ENCODE results near the gene ITPA.
A peak's percentile ranks its signal among the peaks of the same experiment; 100 is the strongest.
"Not testable (repeated sequence)": the region's sequence is repeated elsewhere in the genome, so short reads cannot be mapped to it uniquely, and the experiment has no call there.

ITPA gene

GRCh38 chr20:3173610-3174441 lies 35.5 kb upstream of the ITPA start:
- DNase-seq (ENCODE audit: low spot score): peak; percentile 99

GRCh38 chr20:3174442-3175261 lies 34.6 kb upstream of the ITPA start:
- no peak for DNase-seq (ENCODE audit: low spot score)

GRCh38 chr20:3175270-3175669 lies 34.0 kb upstream of the ITPA start:
- no peak for DNase-seq (ENCODE audit: low spot score)

GRCh38 chr20:3177746-3178485 lies 31.4 kb upstream of the ITPA start:
- no peak for DNase-seq (ENCODE audit: low spot score)

GRCh38 chr20:3180319-3180718 lies 29.0 kb upstream of the ITPA start:
- DNase-seq (ENCODE audit: low spot score): no peak

- no peak for DNase-seq (ENCODE audit: low spot score)
Observed at GRCh38 chr20:3181270-3181669, 28.0 kb upstream of the ITPA start.

GRCh38 chr20:3182429-3182828 lies 26.9 kb upstream of the ITPA start:
- not testable (repeated sequence) for DNase-seq (ENCODE audit: low spot score)

GRCh38 chr20:3183896-3184612 lies 25.2 kb upstream of the ITPA start:
- no peak for DNase-seq (ENCODE audit: low spot score)

GRCh38 chr20:3187861-3188260 lies 21.4 kb upstream of the ITPA start:
- DNase-seq (ENCODE audit: low spot score): not testable (repeated sequence)

GRCh38 chr20:3188823-3189413 lies 20.4 kb upstream of the ITPA start:
- DNase-seq (ENCODE audit: low spot score): no peak

- DNase-seq (ENCODE audit: low spot score): no peak
Observed at GRCh38 chr20:3189561-3190131, 19.7 kb upstream of the ITPA start.

- no peak for DNase-seq (ENCODE audit: low spot score)
Observed at GRCh38 chr20:3190681-3191111, 18.6 kb upstream of the ITPA start.

- no peak for DNase-seq (ENCODE audit: low spot score)
Observed at GRCh38 chr20:3192226-3193015, 16.9 kb upstream of the ITPA start.

- no peak for DNase-seq (ENCODE audit: low spot score)
Observed at GRCh38 chr20:3193806-3194616, 15.3 kb upstream of the ITPA start.

GRCh38 chr20:3194617-3195280 lies 14.5 kb upstream of the ITPA start:
- no peak for DNase-seq (ENCODE audit: low spot score)

GRCh38 chr20:3195590-3196237 lies 13.6 kb upstream of the ITPA start:
- no peak for DNase-seq (ENCODE audit: low spot score)

- DNase-seq (ENCODE audit: low spot score): no peak
Observed at GRCh38 chr20:3199206-3199605, 10.1 kb upstream of the ITPA start.
